NCI-H1105 (cell line): ENCODE measurements around the gene MLXIP.
"Not testable (repeated sequence)": the region's sequence is repeated elsewhere in the genome, so short reads cannot be mapped to it uniquely, and the experiment has no call there.

Source experiments
- DNase-seq: peaks from one replicate; lab custom pipeline; 2025; lab: John Stamatoyannopoulos, UW

Gene MLXIP

DNA sequence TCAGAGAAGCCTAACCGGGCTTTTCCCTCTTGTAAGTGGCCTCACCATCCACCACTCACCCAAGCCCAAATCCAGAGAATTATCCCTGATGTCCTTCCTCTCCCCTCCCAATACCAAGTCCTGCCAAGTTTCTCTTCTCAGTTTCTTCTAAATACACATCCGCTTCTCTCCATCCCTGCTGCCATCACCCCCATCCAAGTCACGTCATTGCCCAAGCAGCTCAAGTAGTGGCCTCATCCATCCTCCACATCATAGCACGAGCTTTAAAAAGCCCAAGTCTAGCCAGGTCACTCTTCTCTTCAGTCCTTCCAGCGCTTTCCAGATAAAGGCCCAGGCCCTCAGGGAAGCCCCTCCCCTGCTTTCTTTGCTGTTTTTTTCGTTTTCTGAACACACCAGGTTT is 70.1 kb downstream of the MLXIP start:
- no peak for DNase-seq

DNA sequence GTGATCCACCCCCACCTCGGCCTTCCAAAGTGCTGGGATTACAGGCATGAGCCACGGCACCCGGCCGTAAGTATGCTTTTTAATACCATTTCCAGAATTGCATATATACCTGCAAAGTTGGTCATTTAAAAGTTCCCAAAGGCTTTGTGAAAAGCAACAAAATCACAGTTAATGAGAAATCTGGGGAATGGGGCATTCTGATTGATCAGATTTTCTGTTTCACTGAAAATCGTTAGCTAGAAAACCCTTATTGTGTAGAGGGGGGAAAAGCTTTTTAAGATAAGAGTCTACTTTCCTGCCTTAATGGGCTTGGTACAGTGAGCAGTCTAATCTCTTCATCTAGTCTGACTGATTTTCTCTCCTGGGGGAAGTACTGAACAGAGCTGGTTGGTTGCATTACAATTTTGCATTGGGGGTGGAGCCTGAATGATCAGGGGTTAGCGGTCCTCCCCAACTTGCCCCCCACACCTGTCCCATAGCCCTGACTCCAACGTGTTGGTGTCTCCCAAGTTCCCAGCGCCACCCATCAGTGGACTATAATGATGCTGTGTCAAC is 71.6 kb downstream of the MLXIP start:
- DNase-seq = no peak

DNA sequence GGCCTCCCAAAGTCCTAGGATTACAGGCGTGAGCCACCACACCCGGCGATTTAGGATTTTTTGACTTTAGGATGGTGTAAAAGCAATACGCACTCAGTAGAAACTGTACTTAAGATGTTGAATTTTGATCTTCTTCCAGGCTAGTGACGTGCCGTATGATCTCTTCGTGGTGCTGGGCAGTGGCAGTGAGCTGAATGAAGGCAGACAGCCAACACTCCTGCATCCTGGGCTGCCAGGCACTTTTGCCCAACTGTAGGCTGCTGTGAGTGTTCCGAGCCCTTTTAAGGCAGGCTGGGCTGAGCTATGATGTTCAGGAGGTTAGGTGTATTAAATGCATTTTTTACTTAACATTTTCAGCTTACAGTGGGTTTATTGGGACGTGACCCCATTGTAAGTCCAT is 74.2 kb downstream of the MLXIP start:
- DNase-seq = no peak

DNA sequence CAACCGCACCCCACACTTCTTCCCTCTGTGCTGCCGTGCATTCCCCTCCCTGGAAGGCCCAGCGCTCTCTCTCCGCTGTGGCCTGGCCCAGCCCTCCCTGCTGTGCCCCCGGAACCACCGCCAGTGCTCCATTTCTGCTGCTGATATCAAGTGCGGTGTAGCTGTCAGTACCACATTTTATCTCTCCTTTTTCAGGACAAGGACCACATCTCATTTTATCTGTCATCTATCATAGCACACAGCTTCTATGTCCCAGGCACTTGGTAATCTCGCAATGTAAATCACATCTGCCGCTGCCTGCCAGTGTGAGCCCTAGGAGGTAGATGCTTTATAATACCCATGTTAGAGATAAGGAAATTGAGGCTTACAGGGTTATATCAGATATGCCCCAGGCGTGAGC is 77.1 kb downstream of the MLXIP start:
- no peak for DNase-seq

DNA sequence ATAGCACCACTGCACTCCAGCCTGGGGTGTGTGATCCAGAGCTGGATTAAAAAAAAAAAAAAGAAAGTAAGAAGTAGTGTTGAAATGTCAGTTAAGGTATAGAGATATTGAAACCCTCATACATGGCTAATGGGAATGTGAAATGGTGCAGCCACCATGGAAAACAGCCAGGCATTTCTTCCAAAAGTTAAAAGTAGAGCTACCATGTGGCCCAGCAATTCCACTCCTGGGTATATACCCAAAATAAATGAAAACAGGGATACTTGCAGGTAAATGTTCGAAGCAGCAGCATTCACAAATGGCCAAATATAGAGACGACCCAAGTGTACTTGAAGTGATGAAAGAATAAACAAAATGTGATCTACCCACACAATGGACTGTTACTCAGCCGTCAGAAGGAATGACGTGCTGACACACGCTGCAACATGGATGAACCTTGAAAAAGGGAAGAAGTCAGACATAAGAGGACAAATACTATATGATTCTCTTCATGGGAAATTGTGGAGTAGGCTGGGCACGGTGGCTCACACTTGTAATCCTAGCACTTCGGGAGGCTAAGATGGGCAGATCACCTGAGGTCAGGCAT is 80.2 kb downstream of the MLXIP start:
- no peak for DNase-seq

DNA sequence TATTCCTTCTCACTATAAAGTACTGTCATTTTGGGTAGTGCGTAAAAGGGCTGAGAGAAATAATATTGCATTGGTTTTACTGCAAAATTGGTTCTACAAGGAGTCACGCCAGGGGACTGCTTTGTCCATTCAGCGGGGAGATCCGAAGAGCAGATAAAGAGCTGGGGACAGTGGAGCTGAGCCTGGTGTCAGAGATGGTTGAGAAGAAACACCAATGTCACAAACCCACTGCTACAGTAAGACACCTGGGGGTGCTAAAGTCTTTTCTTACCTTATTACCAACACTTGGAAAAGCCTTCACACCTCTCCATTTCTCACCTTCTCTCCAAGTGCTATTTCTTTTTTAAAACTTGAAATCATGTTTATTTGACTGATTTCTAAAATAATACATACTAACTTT is 81.3 kb downstream of the MLXIP start:
- DNase-seq = no peak

DNA sequence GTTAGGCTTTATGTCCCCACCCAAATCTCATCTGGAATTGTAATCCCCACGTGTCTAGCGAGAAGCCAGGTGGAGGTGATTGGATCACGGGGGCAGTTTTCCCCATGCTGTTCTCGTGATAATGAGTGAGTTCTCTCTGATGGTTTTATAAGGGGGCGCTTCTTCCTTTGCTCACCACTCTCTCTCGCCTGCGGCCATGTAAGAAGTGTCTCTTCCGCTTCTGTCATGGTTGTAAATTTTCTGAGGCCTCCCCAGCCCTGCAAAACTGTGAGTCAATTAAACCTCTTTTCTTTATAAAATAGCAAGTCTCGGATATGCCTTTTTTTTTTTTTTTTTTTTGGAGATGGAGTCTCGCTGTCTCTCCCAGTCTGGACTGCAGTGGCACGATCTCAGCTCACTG is 82.2 kb downstream of the MLXIP start:
- no peak for DNase-seq

DNA sequence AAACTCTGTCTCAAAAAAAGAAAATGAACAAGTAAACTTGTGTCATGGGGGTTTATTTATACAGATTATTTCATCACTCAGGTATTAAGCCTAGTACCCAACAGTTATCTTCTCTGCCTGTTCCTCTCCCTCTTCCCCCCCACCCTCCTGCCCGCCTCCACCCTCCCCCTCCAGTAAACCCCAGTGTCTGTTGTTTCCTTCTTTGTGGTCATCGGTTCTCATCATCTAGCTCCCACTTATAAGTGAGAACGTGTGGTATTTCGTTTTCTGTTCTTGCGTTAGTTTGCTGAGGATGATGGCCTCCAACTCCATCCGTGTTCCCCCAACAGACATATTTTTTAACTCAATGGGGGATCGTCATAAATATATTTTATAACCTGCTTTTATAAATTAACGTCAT is 83.1 kb downstream of the MLXIP start:
- no peak for DNase-seq

DNA sequence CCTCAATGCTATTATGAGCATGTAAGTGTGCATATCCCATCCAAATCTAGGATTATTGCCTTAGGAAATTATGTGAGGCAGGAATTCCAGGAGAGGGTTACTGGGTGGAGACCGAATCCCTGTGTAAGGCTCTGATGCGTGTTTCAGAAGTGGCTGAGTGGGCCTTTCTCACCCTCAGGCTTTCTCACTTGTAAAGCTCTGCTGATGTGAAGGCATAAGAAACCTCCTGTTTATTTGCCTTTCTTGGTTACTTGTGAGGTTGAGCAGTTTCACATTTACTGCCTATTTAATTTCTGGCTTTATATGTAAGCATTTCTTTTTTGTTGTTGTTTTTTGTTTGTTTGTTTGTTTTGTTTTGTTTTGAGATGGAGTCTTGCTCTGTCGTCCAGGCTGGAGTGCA is 84.4 kb downstream of the MLXIP start:
- no peak for DNase-seq

DNA sequence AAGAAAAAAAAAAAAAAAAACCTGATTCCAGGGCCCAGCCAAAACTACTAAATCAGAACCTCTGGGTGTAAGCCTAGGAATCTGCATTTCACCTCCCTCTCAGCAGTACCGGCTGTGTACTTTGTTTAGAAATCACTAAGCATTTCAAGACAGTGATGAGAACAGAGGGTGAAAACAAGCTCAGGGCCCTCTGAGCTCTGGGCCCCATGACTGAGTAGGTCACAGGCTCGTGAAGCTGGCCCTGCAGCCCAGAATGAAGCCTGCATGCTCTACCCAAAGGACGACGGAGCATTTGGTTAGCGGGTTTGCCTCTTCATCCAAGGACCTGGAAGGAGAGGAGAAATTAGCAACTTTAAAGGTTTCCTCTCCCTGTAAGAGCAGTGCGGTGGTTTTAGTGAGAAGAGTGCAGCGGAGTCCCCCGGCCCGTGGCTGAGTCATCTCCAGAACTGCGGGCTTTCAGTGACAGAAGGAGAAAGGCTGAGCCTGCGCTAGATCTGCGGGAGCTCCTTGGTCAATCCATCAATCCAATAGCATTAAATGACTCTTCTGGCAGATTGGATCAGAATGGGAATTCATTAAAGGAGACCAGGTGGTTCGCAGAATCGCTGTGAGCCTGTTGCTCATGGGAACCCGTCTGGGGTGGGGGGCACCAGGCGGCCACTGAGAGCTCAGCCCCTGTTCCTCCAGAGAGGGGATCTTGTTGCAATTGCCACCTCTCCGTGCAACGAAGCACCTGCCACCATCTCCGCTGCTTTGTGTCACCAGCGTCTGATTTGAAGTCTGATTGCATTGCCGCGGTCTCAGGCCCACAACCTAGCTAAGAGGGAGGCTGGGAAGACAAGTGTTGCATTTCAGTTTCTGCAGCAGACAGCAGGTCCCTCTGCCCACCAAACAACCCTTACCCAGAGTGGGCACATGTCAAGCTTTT is 88.1 kb downstream of the MLXIP start:
- no peak for DNase-seq

DNA sequence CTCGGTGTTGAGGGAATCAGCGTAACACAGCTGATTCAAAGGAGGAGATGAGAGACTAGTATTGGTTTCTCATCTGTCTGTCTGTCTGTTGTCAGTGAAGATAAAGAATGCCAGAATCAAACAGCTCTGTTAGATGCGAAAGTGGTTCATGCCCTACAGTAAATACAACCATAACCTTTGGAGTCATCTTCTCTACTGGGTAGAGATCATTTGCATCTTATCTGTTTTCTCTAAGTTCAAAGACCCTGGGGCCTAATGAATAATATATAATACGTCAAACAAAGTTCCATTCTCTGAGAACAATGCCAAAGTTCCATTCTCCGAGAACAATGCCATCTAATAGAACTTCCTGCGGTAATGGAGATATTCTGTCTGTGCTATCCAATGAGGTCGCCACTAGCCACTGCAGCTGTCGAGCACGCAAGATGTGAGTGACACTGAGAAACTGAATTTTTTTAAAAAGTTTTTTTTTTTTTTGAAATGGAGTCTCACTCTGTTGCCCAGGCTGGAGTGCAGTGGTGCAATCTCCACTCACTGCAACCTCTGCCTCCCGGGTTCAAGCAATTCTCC is 88.9 kb downstream of the MLXIP start:
- no peak for DNase-seq

DNA sequence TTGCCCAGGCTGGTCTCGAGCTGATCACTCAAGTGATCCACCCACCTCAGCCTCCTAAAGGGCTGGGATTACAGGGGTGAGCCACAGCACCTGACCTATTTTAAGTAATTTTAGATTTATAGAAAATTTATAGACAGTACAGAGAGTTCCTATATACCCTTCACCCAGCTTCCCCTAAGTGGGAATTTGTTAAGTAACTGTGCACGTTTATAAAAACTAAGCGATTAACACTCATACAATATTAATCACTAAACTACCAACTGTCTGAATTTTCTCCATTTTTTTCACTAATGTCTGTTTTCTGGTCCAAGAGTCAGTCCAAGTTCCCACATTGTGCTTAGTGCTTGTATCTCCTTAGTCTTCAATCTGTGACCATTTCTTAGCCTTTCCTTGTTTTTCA is 89.9 kb downstream of the MLXIP start:
- no peak for DNase-seq

DNA sequence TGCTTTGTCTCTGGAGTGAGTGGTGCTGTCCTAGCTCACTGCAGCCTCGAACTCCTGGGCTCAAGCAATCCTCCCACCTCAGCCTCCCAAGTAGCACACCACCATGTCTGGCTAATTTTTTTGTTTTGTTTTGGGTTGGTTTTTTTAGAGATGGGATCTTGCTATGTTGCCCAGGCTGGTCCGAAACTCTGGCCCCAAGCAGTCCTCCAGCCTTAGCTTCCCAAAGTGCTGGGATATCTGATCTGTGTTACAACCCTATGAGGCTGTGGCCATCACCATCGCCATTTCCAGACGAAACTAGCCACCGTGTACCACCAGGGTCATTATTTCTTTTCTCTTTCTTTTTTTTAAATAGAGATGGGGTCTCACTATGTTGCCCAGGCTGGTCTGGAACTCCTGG is 92.8 kb downstream of the MLXIP start:
- DNase-seq = no peak

DNA sequence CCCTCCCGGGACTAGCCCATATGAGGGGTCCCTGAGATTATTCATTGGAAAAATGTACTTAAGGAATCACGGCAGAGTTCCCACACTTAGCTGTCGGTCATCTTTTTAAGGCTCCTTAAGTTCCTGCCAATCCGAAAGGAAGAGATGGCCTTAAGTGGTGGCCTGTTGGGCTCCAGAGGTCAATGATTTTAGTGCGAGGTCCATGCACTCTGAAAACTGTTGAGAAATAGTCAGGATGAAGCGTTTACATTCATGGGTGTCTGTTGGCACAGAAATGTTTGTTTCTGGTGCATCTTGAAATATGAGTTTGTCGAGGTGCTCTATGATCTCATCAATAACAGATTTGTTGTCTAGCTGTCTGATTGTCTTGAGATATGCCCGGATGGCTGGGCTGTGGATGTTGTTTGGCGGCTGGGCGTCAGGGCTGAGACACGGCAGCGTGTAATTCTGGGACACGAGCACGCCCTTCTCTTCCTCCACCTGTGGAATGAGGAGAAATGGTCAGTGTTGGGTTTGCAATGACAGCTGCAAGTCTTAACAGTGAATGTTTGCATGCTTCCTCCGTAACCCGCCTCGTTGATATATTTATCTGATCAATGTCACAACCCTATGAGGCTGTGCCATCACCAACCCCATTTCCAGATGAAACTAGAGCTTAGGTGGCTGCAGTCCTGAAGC is 93.8 kb downstream of the MLXIP start:
- no peak for DNase-seq

DNA sequence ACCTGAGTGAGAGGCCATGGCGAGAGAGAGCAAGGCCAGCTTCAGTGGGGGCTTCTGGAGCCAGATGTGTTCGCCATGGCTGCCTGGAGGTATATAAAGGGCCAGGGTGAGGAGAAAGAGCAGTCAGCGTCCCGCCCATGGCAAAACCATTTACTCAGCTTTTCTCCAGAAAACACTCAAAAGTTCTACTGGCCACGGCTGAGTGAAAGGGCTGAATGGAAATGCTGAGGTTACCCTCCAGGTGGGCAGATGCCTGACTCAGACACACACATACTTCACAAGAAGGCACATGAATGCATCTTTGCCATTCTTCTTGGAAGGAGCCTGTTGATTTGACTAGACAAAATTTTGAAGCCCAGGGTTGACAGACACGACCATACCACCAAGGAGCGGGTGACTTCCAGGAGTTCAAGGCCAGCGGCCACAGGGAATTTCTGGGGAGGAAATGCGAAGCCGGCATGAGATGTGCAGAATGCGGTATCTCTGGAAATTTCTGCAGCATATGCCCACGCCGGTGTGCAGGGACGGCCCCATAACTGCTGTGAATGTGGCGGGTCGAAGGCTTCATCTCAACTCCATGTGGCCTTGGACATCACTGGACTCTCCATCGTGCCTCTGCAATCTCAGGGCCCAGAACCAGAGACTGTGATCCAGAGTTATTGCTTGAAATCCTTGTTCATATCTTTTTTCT is 95.7 kb downstream of the MLXIP start, which contains the start of gene IL31:
IL31 (minus strand) TSS at position 67 of the 691 bp plus-strand sequence; CDS start at position 18, 49 bp downstream.
- DNase-seq = no peak

DNA sequence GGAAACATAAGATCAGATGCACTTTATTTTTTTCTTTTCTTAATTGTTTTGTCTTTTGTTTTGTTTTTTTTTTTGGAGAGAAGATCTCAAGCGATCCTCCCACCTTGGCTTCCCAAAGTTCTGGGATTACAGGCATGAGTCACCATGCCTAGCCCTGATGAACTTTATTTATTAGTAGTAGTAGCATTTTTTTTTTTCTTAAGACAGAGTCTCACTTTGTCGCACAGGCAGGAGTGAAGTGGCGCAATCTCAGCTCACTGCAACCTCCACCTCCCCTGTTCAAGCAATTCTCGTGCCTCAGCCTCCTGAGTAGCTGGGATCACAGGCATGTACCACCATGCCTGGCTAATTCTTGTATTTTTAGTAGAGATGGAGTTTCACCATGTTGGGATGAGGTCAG is 97.9 kb downstream of the MLXIP start:
- not testable (repeated sequence) for DNase-seq

DNA sequence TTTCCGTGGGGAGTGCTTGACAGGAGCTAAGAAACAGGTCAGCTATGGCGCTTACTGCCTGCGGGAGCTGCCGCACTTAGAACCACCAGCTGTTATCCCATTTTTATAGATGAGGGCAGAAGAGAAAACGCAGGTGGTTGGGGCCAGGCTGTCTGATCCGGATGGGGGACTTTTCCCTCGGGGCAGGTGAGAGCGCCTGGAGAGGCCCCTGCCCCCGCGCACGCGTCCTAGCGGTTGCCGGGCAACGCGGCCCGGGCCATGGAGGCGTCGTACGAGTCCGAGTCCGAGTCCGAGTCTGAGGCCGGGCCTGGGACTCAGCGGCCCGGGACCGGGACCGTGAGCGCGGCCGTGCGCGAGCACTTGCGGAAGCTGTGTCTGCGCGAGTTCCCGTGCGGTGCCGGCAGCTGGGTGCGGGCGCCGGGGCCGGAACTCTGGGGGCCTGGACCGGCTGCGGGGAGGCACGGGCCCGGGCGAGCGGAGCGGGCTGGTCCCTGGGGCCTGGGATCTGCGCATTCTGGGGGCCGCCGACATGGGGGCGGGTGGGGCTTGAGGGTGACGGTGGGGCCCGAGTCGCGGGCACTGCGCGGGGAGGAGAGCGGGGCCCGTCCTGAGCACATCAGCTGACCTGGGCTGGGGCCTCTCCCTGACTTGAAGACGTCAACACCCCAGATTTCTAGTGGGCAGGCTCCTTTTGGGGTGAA is 104.5 kb downstream of the MLXIP start, which contains the start of gene LRRC43:
LRRC43 (plus strand) TSS at position 237 of the 701 bp plus-strand sequence; CDS start at position 259, 22 bp downstream.
- DNase-seq = no peak

DNA sequence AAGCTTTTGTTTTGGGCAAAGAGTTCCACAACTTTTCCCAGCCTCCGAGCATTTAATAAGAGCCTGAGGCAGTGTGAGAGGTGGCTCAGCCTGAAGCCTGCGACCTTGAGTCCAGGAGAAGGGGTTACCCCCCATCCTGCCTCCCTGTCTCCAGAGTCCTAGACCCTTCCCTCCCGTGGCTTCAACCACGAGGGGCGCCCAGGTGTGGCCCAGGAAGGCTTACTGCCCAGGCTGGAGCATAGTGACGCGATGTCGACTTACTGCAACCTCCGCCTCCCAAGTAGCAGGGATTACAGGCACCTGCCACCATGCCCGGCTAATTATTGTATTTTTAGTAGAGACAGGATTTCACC is 105.0 kb downstream of the MLXIP start:
- no peak for DNase-seq

DNA sequence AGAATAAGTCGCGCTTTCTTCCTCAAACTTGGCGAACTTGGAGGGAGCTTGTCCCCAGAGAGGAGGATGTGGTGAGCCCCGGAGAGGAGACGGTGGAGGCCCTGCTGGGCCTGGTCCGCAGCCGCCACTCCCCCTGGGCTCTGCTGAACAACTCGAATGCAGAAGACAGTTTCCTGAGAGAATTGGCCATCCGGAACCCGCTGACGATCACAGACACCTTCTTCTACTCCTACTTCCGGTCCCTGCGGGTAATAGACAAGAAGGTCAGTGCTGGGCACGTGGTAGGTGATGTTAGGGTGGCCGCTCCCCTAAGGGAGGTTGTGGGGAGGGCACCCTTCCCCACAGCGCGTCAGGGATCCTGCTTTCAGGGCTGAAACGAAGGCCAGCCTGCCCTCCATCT is 106.0 kb downstream of the MLXIP start:
- DNase-seq = no peak

DNA sequence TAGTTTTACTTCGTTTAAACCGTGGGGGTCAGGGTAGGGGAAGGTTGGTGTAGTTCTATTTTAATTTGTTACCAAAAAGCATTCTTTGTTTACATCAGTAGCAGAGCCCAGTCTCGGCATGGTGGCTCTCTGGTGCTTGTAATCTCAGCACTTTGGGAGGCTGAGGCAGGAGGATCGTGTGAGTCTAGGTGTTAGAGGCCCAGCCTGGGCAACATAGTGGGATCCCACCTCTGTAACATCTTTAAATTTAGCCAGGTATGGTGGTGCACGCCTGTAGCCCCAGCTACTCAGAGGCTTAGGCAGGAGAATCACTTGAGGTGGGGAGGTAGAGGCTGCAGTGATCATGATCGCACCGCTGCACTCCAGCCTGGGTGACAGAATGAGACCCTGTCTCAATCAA is 106.5 kb downstream of the MLXIP start:
- DNase-seq = no peak

DNA sequence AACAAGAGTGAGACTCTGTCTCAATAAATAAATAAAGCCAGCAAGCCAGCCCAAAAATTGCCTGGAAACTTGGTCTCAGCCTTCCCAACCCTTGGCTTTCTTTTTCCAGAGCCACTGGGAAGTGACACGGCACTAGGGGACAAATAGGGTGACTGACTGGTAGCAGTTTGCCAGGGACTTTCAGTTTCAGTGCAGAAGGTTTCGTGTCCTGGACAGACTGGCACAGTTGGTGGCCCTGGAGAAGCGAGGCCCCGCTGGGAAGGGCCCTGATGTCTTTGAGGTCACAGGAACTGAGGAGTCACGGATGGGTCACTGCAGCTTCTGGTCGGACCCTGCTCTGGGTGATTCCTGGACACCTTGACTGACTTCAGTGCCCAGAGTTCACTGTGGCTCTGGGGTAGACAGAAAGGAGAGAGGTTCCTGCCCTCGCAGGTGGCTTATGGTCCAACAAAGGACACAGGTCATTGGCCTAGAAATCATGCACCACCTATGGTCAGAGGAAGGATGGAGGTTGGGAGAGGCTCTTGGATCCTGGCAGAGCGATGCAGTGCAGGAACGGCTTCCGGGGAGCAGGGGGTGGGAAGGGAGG is 107.0 kb downstream of the MLXIP start:
- DNase-seq = no peak
